Measurements from ENCODE around the gene PPM1D. TPM values are rescaled to one million over a fixed set of nuclear protein-coding genes. Genes with fewer than 3 reads are reported as not detected.

PPM1D gene
- total RNA-seq, 1 experiment from 2014 or later = 19.0 TPM

- no peaks in the 10 kb centered on the region for H3K27me3 ChIP-seq (ENCODE audit: insufficient read depth, low read length)
- no peaks in the 10 kb centered on the region for H3K79me2 ChIP-seq (ENCODE audit: insufficient read depth, low read length)
- no peak overlapping the region for H3K4me2 ChIP-seq (ENCODE audit: insufficient read depth, insufficient read length, low read length)
- no peaks in the 10 kb centered on the region for H3K79me1 ChIP-seq (ENCODE audit: insufficient read depth, low read depth, low read length, poor library complexity, severe bottlenecking)
- H3K23me2 ChIP-seq (ENCODE audit: insufficient read length, low read depth, low read length, poor library complexity, severe bottlenecking) = no peaks in the 10 kb centered on the region
- no peaks in the 10 kb centered on the region for H3K9me3 Mint-ChIP-seq
- no peaks in the 10 kb centered on the region for H3K4me1 Mint-ChIP-seq
- no peak overlapping the region for H2AFZ ChIP-seq (ENCODE audit: low read length)
- H2BK15ac ChIP-seq (ENCODE audit: low read depth, low read length) = no peak overlapping the region
- H3K9me3 ChIP-seq (ENCODE audit: control insufficient read depth, low read depth, low read length) = no peaks in the 10 kb centered on the region
- H3K18ac ChIP-seq (ENCODE audit: insufficient read length, low read depth, low read length) = no peak overlapping the region
- TF ChIP-seq CTCF (conservative IDR thresholded peaks at IDR 0.05) = no peak
- H3K14ac ChIP-seq (ENCODE audit: insufficient read depth, low read length) = no peak overlapping the region
- no peaks in the 10 kb centered on the region for H3K27me3 Mint-ChIP-seq (ENCODE audit: low read depth)
- H2AK5ac ChIP-seq (ENCODE audit: insufficient read length, low read length) = no peak overlapping the region
- H4K5ac ChIP-seq (ENCODE audit: insufficient read length, low read depth, low read length) = no peak overlapping the region
- H4K91ac ChIP-seq (ENCODE audit: insufficient read length, low read depth, low read length) = no peak overlapping the region
- no peak overlapping the region for H3K23ac ChIP-seq (ENCODE audit: insufficient read length, low read depth, low read length)
- WGBS (ENCODE audit: extremely low coverage, insufficient read length, low lambda C conversion rate) = no CpG with 5 or more reads among the region's 3 CpGs
- H3K27ac ChIP-seq (ENCODE audit: insufficient read length, low read depth, low read length) = no peak overlapping the region
- no peak overlapping the region for H2BK12ac ChIP-seq (ENCODE audit: insufficient read length, low read depth, low read length)
- DNase-seq = no peak
- no peak overlapping the region for H2BK5ac ChIP-seq (ENCODE audit: insufficient read length, low read length)
- no peak overlapping the region for H4K8ac ChIP-seq (replicated peaks; ENCODE audit: insufficient read length, low read depth, low read length)
- no peak overlapping the region for H3K9ac ChIP-seq (ENCODE audit: extremely low read depth, insufficient read length, low read length)
- H3K36me3 Mint-ChIP-seq (ENCODE audit: insufficient read depth in 1 of 3, low read depth in 3 of 3) = no peaks in the 10 kb centered on the region
- H3K56ac ChIP-seq (ENCODE audit: insufficient read length, low read depth, low read length) = no peak overlapping the region
- no peak overlapping the region for H3K4me3 Mint-ChIP-seq
- H3K4ac ChIP-seq (ENCODE audit: low read depth, low read length) = no peak overlapping the region
- H2BK20ac ChIP-seq (ENCODE audit: low read depth, low read length, poor library complexity, severe bottlenecking) = no peak overlapping the region
- no peaks in the 10 kb centered on the region for H4K20me1 ChIP-seq (ENCODE audit: control insufficient read depth, insufficient read depth, insufficient read length)
- H3T11ph ChIP-seq (ENCODE audit: low read length) = no peak overlapping the region
- no peak overlapping the region for H2BK120ac ChIP-seq (ENCODE audit: low read depth, low read length, poor library complexity, severe bottlenecking)
- H3K27ac Mint-ChIP-seq = no peak overlapping the region
- no peaks in the 10 kb centered on the region for H3K4me1 ChIP-seq (ENCODE audit: insufficient read depth, low read length)
These were observed 104.2 kb downstream of the PPM1D start for GRCh38 chr17:60704170-60704569.
